ENCODE measurements around the gene KPTN.

DNA sequence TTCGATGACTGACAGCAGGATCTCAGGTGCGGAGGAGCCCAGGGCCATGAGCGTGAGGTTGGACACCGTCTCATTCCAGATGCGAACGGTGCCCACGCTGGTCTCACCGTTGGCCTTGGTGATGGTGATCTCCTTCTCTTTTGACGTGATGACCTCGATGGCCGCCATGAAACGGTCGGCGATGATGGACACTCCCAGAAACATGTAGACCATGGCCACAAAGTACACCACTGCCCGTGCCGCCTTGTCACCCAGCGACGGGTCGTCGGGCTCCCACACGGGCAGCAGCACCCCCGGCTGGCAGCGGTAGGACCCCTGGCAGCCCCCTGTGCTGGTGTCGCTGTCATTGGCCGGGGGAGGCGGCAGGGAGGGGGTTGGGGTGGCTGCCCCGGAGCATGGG lies 18.1 kb downstream of the KPTN start:
- TF ChIP-seq EZH2 (IDR thresholded peaks at IDR 0.05; ENCODE audit: low read length, unreplicated experiment), result no peak
- TF ChIP-seq, protein P1, sequence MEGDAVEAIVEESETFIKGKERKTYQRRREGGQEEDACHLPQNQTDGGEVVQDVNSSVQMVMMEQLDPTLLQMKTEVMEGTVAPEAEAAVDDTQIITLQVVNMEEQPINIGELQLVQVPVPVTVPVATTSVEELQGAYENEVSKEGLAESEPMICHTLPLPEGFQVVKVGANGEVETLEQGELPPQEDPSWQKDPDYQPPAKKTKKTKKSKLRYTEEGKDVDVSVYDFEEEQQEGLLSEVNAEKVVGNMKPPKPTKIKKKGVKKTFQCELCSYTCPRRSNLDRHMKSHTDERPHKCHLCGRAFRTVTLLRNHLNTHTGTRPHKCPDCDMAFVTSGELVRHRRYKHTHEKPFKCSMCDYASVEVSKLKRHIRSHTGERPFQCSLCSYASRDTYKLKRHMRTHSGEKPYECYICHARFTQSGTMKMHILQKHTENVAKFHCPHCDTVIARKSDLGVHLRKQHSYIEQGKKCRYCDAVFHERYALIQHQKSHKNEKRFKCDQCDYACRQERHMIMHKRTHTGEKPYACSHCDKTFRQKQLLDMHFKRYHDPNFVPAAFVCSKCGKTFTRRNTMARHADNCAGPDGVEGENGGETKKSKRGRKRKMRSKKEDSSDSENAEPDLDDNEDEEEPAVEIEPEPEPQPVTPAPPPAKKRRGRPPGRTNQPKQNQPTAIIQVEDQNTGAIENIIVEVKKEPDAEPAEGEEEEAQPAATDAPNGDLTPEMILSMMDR (conservative IDR thresholded peaks at IDR 0.05; ENCODE audit: low read depth, low read length), result no peak

All from PC-3 (cell line).